Stimulated activated naive CD8-positive, alpha-beta T cell treated with anti-CD3 and anti-CD28 coated beads, Interleukin-15, Interleukin-2, amounts not matched to agents 100 U/mL and 50 U/mL, for 24 hours (primary cell): ENCODE results near the gene ACAD11.

Experiments
- ATAC-seq: fragments of 150-1000 bp; cut with Tn5 transposase; one replicate; pipeline ENCODE4 v1.10.0; 2021
- DNase-seq: peaks from one replicate; pipeline ENCODE4 v3.0.0; 2021

ACAD11 gene

GRCh38 chr3:132550579-132551305 is 108.9 kb downstream of the ACAD11 start:
- DNase-seq, result no peak
- peak; percentile 20 for ATAC-seq

GRCh38 chr3:132549890-132550578 is 109.6 kb downstream of the ACAD11 start:
- ATAC-seq, result peak; percentile 92
- DNase-seq, result peak; percentile 29

GRCh38 chr3:132549169-132549568 is 110.4 kb downstream of the ACAD11 start:
- no peak for ATAC-seq

GRCh38 chr3:132545471-132545870 is 114.1 kb downstream of the ACAD11 start:
- DNase-seq (no peak), ATAC-seq (no peak)

More at GRCh38 chr3:132549169-132549568, 110.4 kb downstream of the ACAD11 start:
- peak; percentile 19 for DNase-seq

GRCh38 chr3:132544130-132544529 is 115.5 kb downstream of the ACAD11 start:
- ATAC-seq, result peak; percentile 60
- DNase-seq, result no peak

GRCh38 chr3:132543011-132543739 is 116.4 kb downstream of the ACAD11 start:
- ATAC-seq, result peak; percentile 80
- no peak for DNase-seq

GRCh38 chr3:132542577-132542976 is 117.0 kb downstream of the ACAD11 start:
- DNase-seq (no peak), ATAC-seq (no peak)

GRCh38 chr3:132539681-132540080 is 119.9 kb downstream of the ACAD11 start:
- ATAC-seq (no peak), DNase-seq (no peak)

- ATAC-seq (no peak), DNase-seq (no peak)
These were observed 121.5 kb downstream of the ACAD11 start for GRCh38 chr3:132538072-132538471.

- ATAC-seq, result no peak
- no peak for DNase-seq
These were observed 122.3 kb downstream of the ACAD11 start for GRCh38 chr3:132537297-132537696.

GRCh38 chr3:132536442-132537153 is 123.0 kb downstream of the ACAD11 start:
- peak; percentile 94 for ATAC-seq
- DNase-seq, result no peak

- DNase-seq (peak; percentile 70), ATAC-seq (peak; percentile 46)
These were observed 123.8 kb downstream of the ACAD11 start for GRCh38 chr3:132535575-132536441.

- ATAC-seq (no peak), DNase-seq (no peak)
These were observed 129.0 kb downstream of the ACAD11 start for GRCh38 chr3:132530624-132531023.

GRCh38 chr3:132522353-132522752 is 137.3 kb downstream of the ACAD11 start:
- DNase-seq (no peak), ATAC-seq (peak; percentile 62)

- no peak for ATAC-seq
- DNase-seq, result no peak
These were observed 137.7 kb downstream of the ACAD11 start for GRCh38 chr3:132521901-132522300.

GRCh38 chr3:132519914-132520313 is 139.7 kb downstream of the ACAD11 start:
- ATAC-seq (peak; percentile 85), DNase-seq (no peak)

- peak; percentile 38 for ATAC-seq
- no peak for DNase-seq
These were observed 142.3 kb downstream of the ACAD11 start for GRCh38 chr3:132517311-132517710.

GRCh38 chr3:132513057-132513456 is 146.6 kb downstream of the ACAD11 start:
- DNase-seq (no peak), ATAC-seq (no peak)

- DNase-seq (no peak), ATAC-seq (no peak)
These were observed 150.1 kb downstream of the ACAD11 start for GRCh38 chr3:132509506-132509905.

- no peak for DNase-seq
- no peak for ATAC-seq
These were observed 150.5 kb downstream of the ACAD11 start for GRCh38 chr3:132509096-132509495.
